ENCODE data around the gene NRG4. TPM values are rescaled to one million over a fixed set of nuclear protein-coding genes. Genes with fewer than 3 reads are reported as not detected.

Gene NRG4
- total RNA-seq, 1 experiment from 2014 or later, result 0.55 TPM

DNA sequence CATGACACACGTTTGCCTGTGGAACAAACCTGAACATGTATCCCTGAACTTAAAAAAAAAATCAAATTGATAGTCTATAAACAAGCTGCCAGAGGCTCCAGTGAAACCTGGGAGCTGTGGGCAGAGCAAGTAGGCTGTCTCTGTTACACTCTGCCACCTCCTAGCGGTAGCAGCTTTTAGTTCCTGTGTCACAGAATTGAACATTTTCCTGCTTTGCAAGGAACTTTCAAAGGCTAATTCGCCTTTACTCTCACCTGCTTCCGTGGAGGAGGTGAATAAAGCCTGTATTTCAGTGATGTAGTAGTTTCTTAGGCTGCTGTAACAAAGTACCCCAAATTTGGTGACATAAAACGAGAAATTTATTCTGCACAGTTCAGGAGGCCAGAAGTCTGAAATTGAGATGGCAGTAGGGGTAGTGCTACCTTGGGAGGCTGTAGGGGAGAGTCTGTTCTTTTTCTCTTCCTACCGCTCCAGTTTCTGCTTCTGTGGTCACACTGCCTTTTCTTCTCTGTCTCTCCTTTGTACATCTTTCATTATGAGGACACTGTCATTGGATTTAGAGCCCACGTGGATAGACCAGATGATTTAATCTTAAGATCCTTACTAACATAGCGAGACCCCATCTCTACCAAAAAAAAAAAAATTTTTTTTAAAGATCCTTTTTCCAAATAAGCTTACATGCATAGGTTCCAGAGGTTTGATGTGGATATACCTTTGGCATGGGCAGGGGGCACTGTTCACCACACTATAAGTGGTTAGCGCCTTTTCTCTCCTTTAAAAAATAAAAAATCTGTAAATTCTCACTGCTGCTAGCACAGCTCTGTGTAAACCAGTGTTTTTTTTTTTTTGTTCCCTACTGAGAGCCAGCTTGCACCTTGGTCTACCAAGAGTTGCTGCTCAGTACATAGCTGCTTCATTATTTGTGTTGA, 83.3 kb downstream of the NRG4 start:
- ChIA-PET CTCF (interaction anchor here (0.6 to 5.9 kb wide), 55 partner anchors 8 to 820 kb away, joined by 3 to 73 read pairs (median 5); partner anchors contain the start of genes FBXO22, NRG4 and UBE2Q2), POLR2A (interaction anchor here (0.6 to 0.7 kb wide), 2 partner anchors 118 to 211 kb away, joined by 3 read pairs; no protein-coding TSS in a partner anchor)
- Mint-ChIP-seq H3K36me3 (peaks cover 41% of the 10 kb centered on the region), H3K27ac (peak overlapping the region; percentile 82), H3K9me3 (no peaks in the 10 kb centered on the region), H3K4me1 (peaks cover 44% of the 10 kb centered on the region), H3K4me3 (no peak overlapping the region), H3K27me3 (ENCODE audit: low read depth) (no peaks in the 10 kb centered on the region)
- TF ChIP-seq, protein P1, sequence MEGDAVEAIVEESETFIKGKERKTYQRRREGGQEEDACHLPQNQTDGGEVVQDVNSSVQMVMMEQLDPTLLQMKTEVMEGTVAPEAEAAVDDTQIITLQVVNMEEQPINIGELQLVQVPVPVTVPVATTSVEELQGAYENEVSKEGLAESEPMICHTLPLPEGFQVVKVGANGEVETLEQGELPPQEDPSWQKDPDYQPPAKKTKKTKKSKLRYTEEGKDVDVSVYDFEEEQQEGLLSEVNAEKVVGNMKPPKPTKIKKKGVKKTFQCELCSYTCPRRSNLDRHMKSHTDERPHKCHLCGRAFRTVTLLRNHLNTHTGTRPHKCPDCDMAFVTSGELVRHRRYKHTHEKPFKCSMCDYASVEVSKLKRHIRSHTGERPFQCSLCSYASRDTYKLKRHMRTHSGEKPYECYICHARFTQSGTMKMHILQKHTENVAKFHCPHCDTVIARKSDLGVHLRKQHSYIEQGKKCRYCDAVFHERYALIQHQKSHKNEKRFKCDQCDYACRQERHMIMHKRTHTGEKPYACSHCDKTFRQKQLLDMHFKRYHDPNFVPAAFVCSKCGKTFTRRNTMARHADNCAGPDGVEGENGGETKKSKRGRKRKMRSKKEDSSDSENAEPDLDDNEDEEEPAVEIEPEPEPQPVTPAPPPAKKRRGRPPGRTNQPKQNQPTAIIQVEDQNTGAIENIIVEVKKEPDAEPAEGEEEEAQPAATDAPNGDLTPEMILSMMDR (IDR thresholded peaks at IDR 0.05), result peak; percentile 19
- TF ChIP-seq KAT7 (CRISPR knock-in tag; IDR thresholded peaks at IDR 0.05; ENCODE audit: borderline replicate concordance) (no peak), HMGA2 (CRISPR knock-in tag; IDR thresholded peaks at IDR 0.05) (no peak)
- TF ChIP-seq, protein P2, sequence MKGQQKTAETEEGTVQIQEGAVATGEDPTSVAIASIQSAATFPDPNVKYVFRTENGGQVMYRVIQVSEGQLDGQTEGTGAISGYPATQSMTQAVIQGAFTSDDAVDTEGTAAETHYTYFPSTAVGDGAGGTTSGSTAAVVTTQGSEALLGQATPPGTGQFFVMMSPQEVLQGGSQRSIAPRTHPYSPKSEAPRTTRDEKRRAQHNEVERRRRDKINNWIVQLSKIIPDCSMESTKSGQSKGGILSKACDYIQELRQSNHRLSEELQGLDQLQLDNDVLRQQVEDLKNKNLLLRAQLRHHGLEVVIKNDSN (CRISPR knock-in tag; IDR thresholded peaks at IDR 0.05), result no peak
- TF ChIP-seq, protein P3, sequence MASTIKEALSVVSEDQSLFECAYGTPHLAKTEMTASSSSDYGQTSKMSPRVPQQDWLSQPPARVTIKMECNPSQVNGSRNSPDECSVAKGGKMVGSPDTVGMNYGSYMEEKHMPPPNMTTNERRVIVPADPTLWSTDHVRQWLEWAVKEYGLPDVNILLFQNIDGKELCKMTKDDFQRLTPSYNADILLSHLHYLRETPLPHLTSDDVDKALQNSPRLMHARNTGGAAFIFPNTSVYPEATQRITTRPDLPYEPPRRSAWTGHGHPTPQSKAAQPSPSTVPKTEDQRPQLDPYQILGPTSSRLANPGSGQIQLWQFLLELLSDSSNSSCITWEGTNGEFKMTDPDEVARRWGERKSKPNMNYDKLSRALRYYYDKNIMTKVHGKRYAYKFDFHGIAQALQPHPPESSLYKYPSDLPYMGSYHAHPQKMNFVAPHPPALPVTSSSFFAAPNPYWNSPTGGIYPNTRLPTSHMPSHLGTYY (CRISPR knock-in tag; IDR thresholded peaks at IDR 0.05), result no peak
- ATAC-seq (peak; percentile 86), DNase-seq (ENCODE audit: low spot score) (peak; percentile 66)

DNA sequence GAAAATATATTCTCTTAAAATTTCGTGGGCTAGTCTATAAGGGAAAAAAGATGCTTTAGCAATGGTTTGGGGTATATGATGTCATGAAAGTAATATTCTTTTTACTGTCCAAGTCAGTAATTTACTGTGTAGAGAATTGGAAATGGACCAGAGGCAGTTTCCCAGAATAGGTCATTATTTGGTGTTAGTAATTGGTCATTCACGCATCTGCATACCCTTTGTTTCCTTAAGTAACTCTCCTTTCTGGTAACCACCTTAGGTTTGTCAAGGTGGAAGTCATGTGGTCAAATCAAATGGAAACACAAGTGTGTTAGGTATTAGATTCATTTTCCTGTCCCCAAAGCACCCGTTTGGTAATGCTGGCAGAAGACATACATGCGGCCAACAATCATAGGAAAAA, 84.6 kb downstream of the NRG4 start:
- POLR2A ChIA-PET, result no interaction called here

DNA sequence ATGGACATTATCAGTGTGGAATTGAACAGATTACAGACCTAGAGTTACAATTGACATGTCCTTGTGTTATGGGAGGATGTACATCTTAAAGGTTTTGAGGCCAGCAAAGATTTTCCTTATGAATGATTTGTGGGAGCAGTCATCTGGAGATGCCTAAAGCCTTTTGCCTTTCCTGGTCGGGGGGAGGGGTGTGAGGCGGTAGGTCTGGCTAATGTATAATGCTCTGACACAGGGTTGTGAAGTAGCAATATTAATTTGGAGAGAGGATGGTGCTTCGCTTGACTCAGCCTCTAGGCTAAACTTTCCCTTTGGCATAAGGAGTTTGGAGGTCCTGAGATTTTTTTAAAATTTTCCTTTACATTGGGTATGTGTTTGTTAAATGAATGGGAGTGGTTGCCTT, 85.3 kb downstream of the NRG4 start:
- Mint-ChIP-seq H3K27me3 (ENCODE audit: low read depth) (no peaks in the 10 kb centered on the region), H3K9me3 (no peaks in the 10 kb centered on the region), H3K4me3 (no peak overlapping the region), H3K27ac (peak overlapping the region; percentile 78; the same call in 1 of the 2 replicates), H3K4me1 (peaks cover 47% of the 10 kb centered on the region), H3K36me3 (peaks cover 33% of the 10 kb centered on the region)
- CTCF ChIA-PET, result interaction anchor here (1.1 to 5.9 kb wide), 3 partner anchors 117 to 212 kb away, joined by 4 to 73 read pairs (median 52); no protein-coding TSS in a partner anchor
- ATAC-seq (no peak), DNase-seq (ENCODE audit: low spot score) (no peak)
- POLR2A ChIA-PET, result no interaction called here
- TF ChIP-seq, protein P4, sequence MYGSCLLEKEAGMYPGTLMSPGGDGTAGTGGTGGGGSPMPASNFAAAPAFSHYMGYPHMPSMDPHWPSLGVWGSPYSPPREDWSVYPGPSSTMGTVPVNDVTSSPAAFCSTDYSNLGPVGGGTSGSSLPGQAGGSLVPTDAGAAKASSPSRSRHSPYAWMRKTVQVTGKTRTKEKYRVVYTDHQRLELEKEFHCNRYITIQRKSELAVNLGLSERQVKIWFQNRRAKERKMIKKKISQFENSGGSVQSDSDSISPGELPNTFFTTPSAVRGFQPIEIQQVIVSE (CRISPR knock-in tag; IDR thresholded peaks at IDR 0.05; ENCODE audit: borderline replicate concordance), result no peak
- TF ChIP-seq, protein P5, sequence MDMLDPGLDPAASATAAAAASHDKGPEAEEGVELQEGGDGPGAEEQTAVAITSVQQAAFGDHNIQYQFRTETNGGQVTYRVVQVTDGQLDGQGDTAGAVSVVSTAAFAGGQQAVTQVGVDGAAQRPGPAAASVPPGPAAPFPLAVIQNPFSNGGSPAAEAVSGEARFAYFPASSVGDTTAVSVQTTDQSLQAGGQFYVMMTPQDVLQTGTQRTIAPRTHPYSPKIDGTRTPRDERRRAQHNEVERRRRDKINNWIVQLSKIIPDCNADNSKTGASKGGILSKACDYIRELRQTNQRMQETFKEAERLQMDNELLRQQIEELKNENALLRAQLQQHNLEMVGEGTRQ (CRISPR knock-in tag; IDR thresholded peaks at IDR 0.05), result no peak
- TF ChIP-seq, protein P6, sequence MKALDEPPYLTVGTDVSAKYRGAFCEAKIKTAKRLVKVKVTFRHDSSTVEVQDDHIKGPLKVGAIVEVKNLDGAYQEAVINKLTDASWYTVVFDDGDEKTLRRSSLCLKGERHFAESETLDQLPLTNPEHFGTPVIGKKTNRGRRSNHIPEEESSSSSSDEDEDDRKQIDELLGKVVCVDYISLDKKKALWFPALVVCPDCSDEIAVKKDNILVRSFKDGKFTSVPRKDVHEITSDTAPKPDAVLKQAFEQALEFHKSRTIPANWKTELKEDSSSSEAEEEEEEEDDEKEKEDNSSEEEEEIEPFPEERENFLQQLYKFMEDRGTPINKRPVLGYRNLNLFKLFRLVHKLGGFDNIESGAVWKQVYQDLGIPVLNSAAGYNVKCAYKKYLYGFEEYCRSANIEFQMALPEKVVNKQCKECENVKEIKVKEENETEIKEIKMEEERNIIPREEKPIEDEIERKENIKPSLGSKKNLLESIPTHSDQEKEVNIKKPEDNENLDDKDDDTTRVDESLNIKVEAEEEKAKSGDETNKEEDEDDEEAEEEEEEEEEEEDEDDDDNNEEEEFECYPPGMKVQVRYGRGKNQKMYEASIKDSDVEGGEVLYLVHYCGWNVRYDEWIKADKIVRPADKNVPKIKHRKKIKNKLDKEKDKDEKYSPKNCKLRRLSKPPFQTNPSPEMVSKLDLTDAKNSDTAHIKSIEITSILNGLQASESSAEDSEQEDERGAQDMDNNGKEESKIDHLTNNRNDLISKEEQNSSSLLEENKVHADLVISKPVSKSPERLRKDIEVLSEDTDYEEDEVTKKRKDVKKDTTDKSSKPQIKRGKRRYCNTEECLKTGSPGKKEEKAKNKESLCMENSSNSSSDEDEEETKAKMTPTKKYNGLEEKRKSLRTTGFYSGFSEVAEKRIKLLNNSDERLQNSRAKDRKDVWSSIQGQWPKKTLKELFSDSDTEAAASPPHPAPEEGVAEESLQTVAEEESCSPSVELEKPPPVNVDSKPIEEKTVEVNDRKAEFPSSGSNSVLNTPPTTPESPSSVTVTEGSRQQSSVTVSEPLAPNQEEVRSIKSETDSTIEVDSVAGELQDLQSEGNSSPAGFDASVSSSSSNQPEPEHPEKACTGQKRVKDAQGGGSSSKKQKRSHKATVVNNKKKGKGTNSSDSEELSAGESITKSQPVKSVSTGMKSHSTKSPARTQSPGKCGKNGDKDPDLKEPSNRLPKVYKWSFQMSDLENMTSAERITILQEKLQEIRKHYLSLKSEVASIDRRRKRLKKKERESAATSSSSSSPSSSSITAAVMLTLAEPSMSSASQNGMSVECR (CRISPR knock-in tag; IDR thresholded peaks at IDR 0.05; ENCODE audit: borderline replicate concordance), result no peak
- TF ChIP-seq, protein P7, sequence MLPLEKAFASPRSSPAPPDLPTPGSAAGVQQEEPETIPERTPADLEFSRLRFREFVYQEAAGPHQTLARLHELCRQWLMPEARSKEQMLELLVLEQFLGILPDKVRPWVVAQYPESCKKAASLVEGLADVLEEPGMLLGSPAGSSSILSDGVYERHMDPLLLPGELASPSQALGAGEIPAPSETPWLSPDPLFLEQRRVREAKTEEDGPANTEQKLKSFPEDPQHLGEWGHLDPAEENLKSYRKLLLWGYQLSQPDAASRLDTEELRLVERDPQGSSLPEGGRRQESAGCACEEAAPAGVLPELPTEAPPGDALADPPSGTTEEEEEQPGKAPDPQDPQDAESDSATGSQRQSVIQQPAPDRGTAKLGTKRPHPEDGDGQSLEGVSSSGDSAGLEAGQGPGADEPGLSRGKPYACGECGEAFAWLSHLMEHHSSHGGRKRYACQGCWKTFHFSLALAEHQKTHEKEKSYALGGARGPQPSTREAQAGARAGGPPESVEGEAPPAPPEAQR (CRISPR knock-in tag; IDR thresholded peaks at IDR 0.05), result no peak
- TF ChIP-seq TP53 (CRISPR knock-in tag; IDR thresholded peaks at IDR 0.05) (no peak), RELA (CRISPR knock-in tag; IDR thresholded peaks at IDR 0.05; ENCODE audit: borderline replicate concordance) (no peak), JAZF1 (CRISPR knock-in tag; IDR thresholded peaks at IDR 0.05) (no peak), SP1 (CRISPR knock-in tag; conservative IDR thresholded peaks at IDR 0.05) (no peak), ZNF232 (CRISPR knock-in tag; IDR thresholded peaks at IDR 0.05) (no peak)
- TF ChIP-seq, protein P1 (IDR thresholded peaks at IDR 0.05), result no peak

More for the DNA sequence above, 84.6 kb downstream of the NRG4 start:
- ATAC-seq, result no peak
- H3K27ac Mint-ChIP-seq, result peak overlapping the region; percentile 78; the same call in 1 of the 2 replicates
- H3K9me3 Mint-ChIP-seq, result no peaks in the 10 kb centered on the region
- peaks cover 33% of the 10 kb centered on the region for H3K36me3 Mint-ChIP-seq
- no peak for DNase-seq (ENCODE audit: low spot score)
- CTCF ChIA-PET, result interaction anchor here (1.1 to 5.9 kb wide), 10 partner anchors 8 to 258 kb away, joined by 3 to 73 read pairs (median 8); no protein-coding TSS in a partner anchor
- no peaks in the 10 kb centered on the region for H3K27me3 Mint-ChIP-seq (ENCODE audit: low read depth)
- H3K4me1 Mint-ChIP-seq, result peaks cover 47% of the 10 kb centered on the region
- H3K4me3 Mint-ChIP-seq, result no peak overlapping the region
- TF ChIP-seq NR2C2 (CRISPR knock-in tag; IDR thresholded peaks at IDR 0.05), result no peak
